Measurements from ENCODE around the gene TNRC18. TPM values are rescaled to one million over a fixed set of nuclear protein-coding genes. Genes with fewer than 3 reads are reported as not detected.
A peak's percentile ranks its signal among the peaks of the same experiment; 100 is the strongest.
"Not testable (repeated sequence)": the region's sequence is repeated elsewhere in the genome, so short reads cannot be mapped to it uniquely, and the experiment has no call there.

Gene TNRC18
- total and polyA plus RNA-seq, 2 donors (not counting 3 experiments of a cell fraction or from before 2014, with no cell fraction given): 14.8 to 64.6 TPM

DNA sequence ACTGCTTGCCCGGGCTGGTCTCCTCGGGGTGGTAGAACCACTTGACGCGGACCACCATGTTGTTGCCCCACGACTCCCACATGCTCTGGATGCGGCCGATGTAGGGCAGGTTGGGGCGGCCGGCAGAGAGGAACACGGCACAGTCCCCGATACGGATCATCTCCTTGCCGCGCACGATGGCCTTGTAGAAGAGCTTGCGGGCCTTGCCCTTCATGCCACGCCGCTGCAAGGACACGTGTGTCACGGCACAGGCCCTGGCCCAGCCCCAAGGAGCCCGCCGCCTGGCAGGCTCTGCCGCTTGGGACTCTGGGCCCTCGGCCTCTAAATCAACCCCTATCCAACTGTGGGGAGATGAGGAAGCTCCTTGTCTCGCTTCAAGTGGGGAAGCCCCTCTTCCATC, 114.5 kb downstream of the TNRC18 start:
- Histone ChIP-seq H3K9ac (replicated peaks; ENCODE audit: extremely low read depth, insufficient read depth, low read length) (no peak overlapping the region), H3K4me1 (ENCODE audit: control insufficient read depth, extremely low read depth, insufficient read depth, low read length) (no peaks in the 10 kb centered on the region), H2AFZ (ENCODE audit: low read depth, low read length) (no peak overlapping the region), H3K79me2 (ENCODE audit: control insufficient read depth, insufficient read depth, low read length) (no peaks in the 10 kb centered on the region), H3K4me2 (ENCODE audit: insufficient read depth, low read length) (no peak overlapping the region), H3K27ac (ENCODE audit: insufficient read depth, low read depth, low read length) (no peak overlapping the region), H4K20me1 (replicated peaks; ENCODE audit: control insufficient read depth, extremely low read depth, insufficient read depth, low read length) (no peaks in the 10 kb centered on the region), H3K4me3 (replicated peaks in 1 of 3; ENCODE audit: insufficient read depth in 1 of 3, low read depth in 1 of 3, low read length in 3 of 3) (no peak overlapping the region), H3K36me3 (ENCODE audit: control insufficient read depth in 2 of 2, extremely low read depth in 1 of 2, insufficient read depth in 2 of 2, low read length in 2 of 2) (peaks cover 0 to 27% of the 10 kb centered on the region in 2 experiments), H3K27me3 (ENCODE audit: control insufficient read depth in 2 of 2, insufficient read depth in 2 of 2, low read length in 2 of 2) (no peaks in the 10 kb centered on the region), H3K9me3 (replicated peaks; ENCODE audit: control insufficient read depth, insufficient read depth, low read length) (no peaks in the 10 kb centered on the region), H3K9me1 (replicated peaks; ENCODE audit: control insufficient read depth, extremely low read depth, insufficient read depth, low read length) (no peaks in the 10 kb centered on the region)
- intact Hi-C loops (cut with micrococcal nuclease): no loop called here
- dilution Hi-C loops (cut with MboI; ENCODE audit: extremely low pct_ligation_motif_present, low sequenced_read_pairs): no loop called here
- TF ChIP-seq MYC (IDR thresholded peaks at IDR 0.05; ENCODE audit: low read depth, low read length) (no peak), EZH2 (IDR thresholded peaks at IDR 0.05; ENCODE audit: borderline replicate concordance, low read depth, low read length, severe bottlenecking) (no peak), POLR2AphosphoS5 (IDR thresholded peaks at IDR 0.05; ENCODE audit: insufficient read depth, low read depth, low read length) (no peak), GATA2 (IDR thresholded peaks at IDR 0.05; ENCODE audit: insufficient read depth, insufficient read length, low read depth, low read length) (no peak), FOS (IDR thresholded peaks at IDR 0.05; ENCODE audit: borderline replicate concordance, insufficient read depth, low read length) (no peak), JUN (IDR thresholded peaks at IDR 0.05; ENCODE audit: borderline replicate concordance, insufficient read depth, insufficient read length, low read depth) (no peak), POLR2A (IDR thresholded peaks at IDR 0.05; ENCODE audit: low read depth, low read length) (no peak)
- TF ChIP-seq, protein P1, sequence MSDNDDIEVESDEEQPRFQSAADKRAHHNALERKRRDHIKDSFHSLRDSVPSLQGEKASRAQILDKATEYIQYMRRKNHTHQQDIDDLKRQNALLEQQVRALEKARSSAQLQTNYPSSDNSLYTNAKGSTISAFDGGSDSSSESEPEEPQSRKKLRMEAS (IDR thresholded peaks at IDR 0.05; ENCODE audit: insufficient read depth, insufficient read length): no peak
- TF ChIP-seq, protein P2, sequence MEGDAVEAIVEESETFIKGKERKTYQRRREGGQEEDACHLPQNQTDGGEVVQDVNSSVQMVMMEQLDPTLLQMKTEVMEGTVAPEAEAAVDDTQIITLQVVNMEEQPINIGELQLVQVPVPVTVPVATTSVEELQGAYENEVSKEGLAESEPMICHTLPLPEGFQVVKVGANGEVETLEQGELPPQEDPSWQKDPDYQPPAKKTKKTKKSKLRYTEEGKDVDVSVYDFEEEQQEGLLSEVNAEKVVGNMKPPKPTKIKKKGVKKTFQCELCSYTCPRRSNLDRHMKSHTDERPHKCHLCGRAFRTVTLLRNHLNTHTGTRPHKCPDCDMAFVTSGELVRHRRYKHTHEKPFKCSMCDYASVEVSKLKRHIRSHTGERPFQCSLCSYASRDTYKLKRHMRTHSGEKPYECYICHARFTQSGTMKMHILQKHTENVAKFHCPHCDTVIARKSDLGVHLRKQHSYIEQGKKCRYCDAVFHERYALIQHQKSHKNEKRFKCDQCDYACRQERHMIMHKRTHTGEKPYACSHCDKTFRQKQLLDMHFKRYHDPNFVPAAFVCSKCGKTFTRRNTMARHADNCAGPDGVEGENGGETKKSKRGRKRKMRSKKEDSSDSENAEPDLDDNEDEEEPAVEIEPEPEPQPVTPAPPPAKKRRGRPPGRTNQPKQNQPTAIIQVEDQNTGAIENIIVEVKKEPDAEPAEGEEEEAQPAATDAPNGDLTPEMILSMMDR (IDR thresholded peaks at IDR 0.05; ENCODE audit: extremely low read depth in 1 of 2, insufficient read depth in 1 of 2, low read depth in 1 of 2, low read length in 2 of 2): no peak
- ChIA-PET POLR2A (no interaction called here), CTCF (no interaction called here)
- no TSS peak for BruUV-seq (replicated peaks)
- FAIRE-seq (no peak), DNase-seq (ENCODE audit: low read depth, low spot score) (no peak)

DNA sequence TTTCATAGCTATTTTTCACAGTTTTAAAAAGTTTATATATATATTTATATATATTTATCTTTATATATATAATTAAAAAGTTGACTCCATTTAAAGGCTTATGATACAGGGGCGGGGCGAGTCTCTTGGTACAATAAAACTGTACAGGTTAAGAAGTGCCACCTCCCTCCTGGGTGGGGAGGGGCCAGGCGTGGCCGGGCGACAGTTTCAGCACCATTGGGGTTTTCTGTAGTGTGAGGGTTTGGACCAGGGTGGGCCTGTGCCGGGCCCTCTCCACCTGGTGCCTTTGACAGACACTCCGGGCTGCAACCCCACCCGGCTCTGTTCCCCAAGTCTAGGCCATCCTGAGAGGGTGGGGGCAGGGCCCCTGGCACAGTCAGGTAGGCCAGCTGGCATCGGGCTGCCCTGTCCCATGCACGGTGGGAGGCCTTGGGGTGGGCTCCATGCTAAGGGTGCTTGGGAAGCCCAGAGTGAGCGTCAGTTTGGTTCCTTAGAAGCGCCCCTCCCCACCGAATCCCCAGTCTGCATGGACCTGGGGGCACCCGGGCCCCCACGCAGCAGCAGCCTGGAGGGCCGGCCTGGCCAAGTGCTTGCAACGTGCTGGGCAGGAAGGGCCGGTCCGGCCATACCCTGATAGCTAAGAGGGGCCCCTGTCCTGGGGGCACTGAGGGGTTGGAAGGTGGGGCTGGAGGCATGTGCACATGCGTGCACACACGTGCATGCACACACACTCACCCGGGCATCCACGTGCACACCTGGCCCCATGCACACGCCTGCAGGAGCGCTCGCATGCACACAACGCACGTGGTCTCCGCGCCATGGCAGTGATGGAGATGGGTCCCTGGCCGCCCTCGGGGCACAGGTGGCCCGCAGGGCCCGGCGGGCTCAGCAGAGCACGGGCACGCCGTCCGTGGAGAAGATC, 116.2 kb downstream of the TNRC18 start:
- intact Hi-C loops (cut with micrococcal nuclease); H3K9ac ChIP-seq (replicated peaks; ENCODE audit: extremely low read depth, insufficient read depth, low read length); H2AFZ ChIP-seq (ENCODE audit: low read depth, low read length); dilution Hi-C loops (cut with MboI; ENCODE audit: extremely low pct_ligation_motif_present, low sequenced_read_pairs); CTCF ChIA-PET; H3K4me1 ChIP-seq (ENCODE audit: control insufficient read depth, extremely low read depth, insufficient read depth, low read length); H3K9me1 ChIP-seq (replicated peaks; ENCODE audit: control insufficient read depth, extremely low read depth, insufficient read depth, low read length); H3K4me3 ChIP-seq (replicated peaks in 1 of 3; ENCODE audit: insufficient read depth in 1 of 3, low read depth in 1 of 3, low read length in 3 of 3); FAIRE-seq; H4K20me1 ChIP-seq (replicated peaks; ENCODE audit: control insufficient read depth, extremely low read depth, insufficient read depth, low read length); H3K9me3 ChIP-seq (replicated peaks; ENCODE audit: control insufficient read depth, insufficient read depth, low read length); DNase-seq (ENCODE audit: low read depth, low spot score); POLR2A ChIA-PET; H3K27ac ChIP-seq (ENCODE audit: insufficient read depth, low read depth, low read length); H3K4me2 ChIP-seq (ENCODE audit: insufficient read depth, low read length); H3K79me2 ChIP-seq (ENCODE audit: control insufficient read depth, insufficient read depth, low read length); H3K27me3 ChIP-seq (ENCODE audit: control insufficient read depth in 2 of 2, insufficient read depth in 2 of 2, low read length in 2 of 2): not testable (repeated sequence)
- TSS peak; percentile 62 for BruUV-seq (replicated peaks)
- peaks cover 0 to 24% of the 10 kb centered on the region in 2 experiments for H3K36me3 ChIP-seq (ENCODE audit: control insufficient read depth in 2 of 2, extremely low read depth in 1 of 2, insufficient read depth in 2 of 2, low read length in 2 of 2)
